Measurements from ENCODE around the gene DNAJC12.

DNA sequence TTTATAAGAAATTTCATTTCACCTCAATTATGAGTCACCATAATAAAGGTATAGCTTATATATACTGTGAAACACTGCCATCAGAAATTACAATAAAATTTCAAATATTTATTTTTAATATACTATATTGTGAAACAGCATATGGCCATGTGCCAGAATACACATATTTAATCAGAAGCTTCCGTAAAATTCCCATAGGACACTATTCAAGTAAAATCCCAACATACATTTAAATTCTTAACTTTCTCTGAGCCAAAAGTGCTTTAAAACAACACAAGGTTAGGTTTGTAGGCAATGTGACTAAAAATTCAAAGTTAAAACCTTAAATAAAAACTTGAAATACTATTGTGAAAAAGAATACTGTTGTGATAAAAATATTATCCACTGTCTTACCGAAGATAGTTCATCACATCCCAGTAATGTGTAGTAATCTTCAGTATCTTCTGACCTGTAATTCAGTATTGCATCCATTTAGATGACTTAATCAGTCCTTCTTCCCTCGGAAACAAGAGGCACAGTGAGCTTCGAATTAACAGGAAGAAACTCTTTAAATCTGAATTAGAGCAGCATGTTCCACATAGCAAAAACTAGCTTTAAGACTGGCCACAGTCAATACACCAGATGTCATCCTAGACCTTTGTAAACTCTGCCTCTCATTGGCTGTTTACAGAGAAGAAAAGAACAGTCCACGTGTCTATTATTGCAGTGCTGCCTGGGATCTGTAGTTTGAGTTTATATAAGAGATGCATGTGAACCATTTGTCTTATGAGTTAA, at the start of gene DNAJC12:
- 0 out of 2 replicates have a peak, but pooled peaks have one; percentile 21 for TF ChIP-seq CTCF (conservative IDR thresholded peaks at IDR 0.05; ENCODE audit: low read length)
- no peak for TF ChIP-seq EZH2phosphoT487 (IDR thresholded peaks at IDR 0.05; ENCODE audit: borderline replicate concordance, low read depth, low read length)

All from OCI-LY7 (cell line).